Stimulated activated CD4-positive, alpha-beta T cell treated with anti-CD3 and anti-CD28 coated beads, TNF-alpha, amount 100 ng/mL, for 4 hours (primary cell): Measurements from ENCODE around the gene MAGED2.
"Not testable (repeated sequence)": the region's sequence is repeated elsewhere in the genome, so short reads cannot be mapped to it uniquely, and the experiment has no call there.

ENCODE experiments used
- DNase-seq, 3 experiments: peaks; one replicate each; pipeline ENCODE4 v3.0.0-alpha.2; 2020; ENCODE audit warnings: low read depth in 3 of 3

The MAGED2 gene, protein sequence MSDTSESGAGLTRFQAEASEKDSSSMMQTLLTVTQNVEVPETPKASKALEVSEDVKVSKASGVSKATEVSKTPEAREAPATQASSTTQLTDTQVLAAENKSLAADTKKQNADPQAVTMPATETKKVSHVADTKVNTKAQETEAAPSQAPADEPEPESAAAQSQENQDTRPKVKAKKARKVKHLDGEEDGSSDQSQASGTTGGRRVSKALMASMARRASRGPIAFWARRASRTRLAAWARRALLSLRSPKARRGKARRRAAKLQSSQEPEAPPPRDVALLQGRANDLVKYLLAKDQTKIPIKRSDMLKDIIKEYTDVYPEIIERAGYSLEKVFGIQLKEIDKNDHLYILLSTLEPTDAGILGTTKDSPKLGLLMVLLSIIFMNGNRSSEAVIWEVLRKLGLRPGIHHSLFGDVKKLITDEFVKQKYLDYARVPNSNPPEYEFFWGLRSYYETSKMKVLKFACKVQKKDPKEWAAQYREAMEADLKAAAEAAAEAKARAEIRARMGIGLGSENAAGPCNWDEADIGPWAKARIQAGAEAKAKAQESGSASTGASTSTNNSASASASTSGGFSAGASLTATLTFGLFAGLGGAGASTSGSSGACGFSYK

DNA sequence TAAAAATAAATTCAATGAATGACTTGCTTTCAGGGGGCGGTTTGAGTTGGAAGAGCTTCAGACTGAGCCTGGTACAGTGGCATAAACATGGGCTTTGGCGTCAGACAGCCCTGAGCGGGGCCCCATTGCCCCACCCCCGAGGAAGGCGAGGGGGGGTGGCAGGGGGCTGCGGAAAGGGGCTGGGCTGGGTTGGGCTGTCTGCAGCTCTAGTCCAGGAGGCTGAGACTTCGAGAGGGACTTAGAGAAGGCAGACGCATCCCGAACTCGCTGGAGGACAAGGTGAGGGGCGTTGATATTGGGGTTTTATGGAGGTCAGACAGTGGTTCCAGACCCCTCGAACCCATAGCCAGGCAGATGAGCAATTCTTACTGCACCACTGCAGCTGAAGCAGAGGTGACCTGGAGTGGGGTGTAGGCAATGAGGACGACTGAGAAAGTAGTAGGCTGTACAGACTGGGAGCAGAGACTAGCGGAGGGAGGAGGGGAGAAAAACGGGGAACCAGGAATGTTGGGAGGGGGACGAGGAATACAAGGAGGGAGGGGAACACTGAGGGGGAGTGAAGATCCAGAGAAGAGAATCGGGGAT lies at the start of gene MAGED2:
MAGED2 (plus strand) TSS at position 222 of the 585 bp plus-strand sequence. CDS start 1,587 bp downstream, outside the sequence.
- DNase-seq, result peak in 1 of 3 experiments; percentile 10

DNA sequence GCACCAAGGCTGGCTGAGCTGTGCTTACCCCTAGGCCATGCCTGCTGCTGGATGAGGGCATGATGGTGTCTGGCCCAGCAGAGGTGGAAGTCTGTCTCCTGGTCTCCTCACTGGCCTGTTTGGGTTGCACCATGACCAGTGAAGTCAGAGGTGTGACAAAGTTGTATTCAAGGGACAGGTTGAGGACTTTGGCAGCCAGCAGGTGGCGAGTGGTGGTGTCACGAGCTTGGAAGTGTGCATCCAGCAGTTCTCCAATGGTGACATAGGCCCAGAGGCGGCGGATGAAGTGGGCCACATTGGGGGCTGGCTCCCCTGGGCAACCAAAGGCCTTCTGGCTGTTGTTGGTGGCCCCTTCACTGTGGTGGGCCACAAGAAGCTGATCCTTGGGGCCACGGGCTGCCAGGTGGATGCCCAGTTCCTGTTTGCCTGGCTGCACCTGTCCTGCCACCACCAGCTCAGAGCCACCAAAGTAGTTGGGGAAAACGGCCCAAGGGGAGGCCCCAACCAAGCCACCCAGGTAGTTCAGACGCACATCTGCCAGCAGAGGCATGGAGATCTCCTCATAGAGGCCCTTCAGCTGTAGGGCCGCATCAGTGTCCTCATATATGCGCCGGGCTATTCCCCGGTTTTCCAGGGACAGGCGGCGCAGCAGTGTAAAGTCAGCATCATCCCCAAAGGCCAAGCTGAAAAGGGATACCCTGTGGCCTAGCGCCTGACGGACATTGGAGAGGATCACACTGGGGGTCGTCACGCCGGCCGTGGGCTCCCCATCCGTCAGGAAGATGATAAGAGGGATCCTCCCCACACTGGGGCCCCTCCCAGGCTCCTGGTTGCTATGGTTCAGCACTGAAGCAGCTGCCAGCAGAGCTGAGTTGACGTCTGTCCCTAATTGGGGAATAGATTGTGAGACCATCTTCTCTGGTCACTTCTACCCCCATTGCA lies 49.2 kb upstream of the MAGED2 start:
- no peak for DNase-seq

DNA sequence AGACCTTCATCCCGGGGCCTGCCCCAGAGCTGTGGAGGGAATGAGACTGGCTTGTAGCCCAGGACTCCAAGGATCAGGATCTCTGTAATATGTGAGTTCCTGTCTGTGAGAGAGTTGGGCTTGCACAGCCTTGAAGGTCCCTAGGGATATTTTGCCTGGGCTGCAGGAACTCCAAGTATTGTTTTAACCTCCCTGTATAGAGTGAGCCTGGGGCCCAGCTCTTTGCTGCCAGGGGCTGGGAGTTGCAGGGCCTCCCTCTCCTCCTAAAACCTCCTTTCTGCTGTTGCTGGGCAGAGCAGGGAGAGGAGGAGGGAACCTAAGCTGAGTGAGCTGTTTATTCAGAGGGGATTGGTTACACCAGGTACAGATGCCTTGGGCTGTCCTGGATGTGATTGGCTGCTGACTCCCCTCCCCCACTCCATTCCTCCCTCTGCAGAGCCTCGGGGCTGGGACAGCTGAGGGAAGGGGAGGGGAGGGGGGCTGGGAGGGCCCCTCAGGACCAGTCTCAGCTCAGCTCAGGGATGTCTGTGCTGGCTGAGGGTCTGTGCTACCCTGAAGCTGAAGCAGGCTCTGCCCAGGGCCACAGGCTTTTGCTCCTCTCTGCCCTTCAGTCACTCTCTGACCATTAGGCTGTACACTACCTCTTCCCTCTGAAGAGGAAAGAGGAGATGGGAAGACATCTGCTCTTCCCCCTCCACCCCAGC lies 33.0 kb upstream of the MAGED2 start:
- not testable (repeated sequence) for DNase-seq

DNA sequence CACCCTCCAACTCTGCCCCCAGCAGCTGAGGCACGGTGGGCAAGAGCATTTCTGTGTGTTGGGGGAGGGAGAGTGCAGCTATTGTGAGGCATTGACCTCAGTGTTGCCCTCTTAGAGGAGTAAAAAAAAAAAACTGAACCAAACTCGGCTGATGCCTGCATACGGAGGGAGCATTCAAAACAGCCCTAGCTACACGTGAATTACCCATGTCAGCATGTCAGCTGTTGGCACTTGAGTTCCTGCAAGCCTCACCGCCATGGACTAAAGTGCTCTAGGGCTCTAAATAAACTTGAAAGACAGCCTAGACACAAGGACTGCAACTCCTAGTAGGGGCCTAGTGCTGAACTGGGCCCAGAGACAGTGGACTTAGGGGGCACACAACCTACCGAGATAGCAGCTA lies 31.5 kb upstream of the MAGED2 start:
- no peak for DNase-seq

DNA sequence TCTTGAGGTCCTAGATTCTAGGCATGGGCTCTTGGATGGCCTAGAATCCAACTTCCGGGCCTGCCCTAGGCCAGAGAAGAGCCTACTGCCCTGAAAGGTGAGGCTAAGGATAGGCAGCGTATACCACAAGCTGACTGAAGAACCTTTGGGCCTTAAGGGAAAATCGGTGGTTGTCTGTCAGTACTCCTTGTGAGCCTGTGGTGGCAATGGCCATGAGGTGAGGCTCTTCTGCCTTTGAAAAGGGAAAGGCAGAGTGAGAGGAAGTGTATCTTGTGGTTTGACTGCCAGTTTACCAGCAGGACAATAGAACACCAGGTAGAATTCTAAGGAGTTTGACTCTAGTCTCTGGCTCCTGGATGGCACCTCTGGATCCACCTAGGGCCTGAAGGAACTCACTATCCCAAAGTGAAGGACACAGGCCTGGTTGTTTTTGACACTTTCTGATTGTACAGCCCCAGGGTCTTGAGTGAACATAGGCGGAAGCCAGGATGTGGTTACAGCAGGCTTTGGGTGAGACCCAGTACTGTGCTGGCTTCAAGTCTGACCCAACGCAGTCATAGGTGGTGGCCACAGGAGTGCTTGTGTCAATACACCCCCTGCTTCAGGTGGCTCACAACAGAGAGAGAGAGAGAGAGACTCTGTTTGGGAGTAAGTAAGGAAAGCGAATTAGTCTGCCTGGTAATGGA lies 30.4 kb upstream of the MAGED2 start:
- no peak for DNase-seq

DNA sequence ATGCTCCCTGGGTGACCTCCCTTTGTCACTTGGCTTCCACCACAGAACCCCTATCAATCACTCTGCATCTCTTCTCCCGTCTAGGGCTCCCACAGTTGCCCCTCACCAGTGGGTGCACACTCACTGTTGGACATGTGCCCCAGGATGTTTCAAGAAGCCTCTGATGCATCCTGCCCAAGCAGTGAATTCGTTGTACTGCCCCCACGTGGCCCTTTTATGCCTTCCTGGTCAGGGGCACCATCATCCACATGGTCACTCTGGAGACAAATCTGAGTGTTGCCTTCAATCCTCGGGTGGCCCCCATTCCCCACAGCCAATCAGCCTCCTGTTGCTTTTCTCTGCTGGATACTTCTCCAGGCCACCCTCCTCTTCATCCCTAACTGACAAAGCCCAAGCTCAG lies 21.6 kb upstream of the MAGED2 start:
- DNase-seq, result no peak

DNA sequence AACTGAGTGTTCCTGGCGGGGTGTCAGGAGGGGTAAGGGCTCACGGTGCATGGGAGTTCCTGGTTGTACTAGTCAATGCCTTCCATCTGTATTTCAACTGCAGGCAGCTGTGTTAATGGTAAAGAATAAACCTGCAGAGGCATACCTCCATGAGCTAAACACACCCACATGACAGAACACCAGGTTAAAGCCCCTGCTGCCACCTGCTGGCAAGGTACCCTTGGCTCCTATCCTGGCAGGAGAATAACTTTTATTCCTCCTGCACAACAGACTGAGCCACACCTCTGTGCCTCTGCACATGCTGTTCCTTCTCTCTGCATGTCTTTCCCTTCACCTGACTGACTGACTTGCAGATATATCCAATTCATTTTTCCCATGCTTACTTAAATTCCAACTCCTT lies 20.6 kb upstream of the MAGED2 start:
- DNase-seq, result no peak

DNA sequence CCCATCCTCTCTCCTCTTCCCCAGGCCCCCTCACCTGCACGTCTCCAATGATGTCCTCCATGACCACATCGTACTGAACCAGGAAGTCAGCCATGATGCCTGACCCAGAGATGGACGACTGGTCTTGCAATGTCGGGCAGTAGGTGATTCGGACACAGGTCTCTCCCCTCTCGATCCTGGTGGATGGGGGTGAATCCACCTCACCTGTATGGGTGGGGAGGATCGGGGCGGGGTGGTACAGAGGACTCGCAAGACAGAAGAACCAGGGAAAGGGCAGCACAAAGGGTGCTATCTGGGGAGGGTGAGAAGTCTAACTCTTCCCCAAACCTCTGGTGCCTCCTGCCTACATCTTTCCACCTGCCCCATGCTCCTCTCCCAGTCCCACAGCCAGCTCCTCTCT lies 19.1 kb upstream of the MAGED2 start:
- DNase-seq, result no peak

DNA sequence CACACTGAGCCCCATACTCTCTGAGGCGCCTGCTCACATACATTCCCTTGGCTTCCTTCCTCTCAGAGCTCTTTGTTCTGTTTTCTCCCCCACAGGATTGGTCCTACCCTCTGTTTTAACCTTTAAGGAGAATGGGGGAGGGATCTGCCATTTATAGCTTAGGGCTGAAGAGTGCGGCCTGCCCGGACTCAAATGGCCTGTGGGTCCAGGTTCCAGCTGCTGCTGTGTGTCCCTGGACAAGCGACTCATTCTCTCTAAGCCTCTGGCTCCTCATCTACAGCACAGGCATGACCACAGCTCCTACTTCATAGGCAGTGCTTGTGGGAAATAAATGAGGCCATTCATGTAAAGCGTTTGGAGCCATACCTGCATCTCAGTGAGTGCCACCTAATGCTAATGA lies 18.1 kb upstream of the MAGED2 start:
- not testable (repeated sequence) for DNase-seq

DNA sequence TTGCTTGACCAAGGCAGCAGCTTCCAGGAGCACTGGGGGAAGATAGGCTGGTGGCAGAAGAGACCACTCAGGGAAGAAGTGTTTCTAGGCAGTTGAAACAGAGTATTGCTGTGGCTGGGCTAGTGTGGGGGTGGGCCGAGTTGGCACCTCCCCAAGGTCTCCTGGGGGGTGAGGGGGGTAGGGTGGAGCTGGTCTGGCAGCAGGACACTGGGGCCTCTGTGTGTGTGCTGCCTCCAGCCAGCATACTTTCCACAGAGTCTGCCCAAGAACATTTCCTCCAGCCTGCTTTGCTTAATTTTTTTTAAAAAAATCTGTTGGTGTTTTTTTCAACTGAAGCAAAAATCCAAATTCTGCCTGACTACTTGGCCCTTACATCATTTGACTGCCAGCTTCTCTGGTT lies 13.5 kb upstream of the MAGED2 start:
- DNase-seq, result no peak

DNA sequence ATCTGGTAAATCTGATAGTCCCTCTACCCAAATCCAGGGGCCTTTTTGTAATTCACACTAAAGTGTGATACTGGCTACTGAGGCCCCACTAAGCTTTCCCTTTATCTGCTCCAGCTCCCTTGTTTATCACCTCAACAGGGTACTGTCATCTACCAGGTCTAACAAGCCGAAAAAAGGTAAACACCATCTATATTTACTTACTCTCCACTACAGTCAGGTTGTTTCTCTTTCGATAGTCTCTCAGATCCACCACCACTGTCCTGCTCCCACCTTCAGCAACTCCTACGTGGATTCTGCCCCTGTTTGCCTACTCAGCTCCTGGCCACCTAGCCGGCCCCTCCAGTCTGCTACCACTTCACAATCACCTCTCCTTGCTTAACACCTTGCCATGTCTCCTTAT lies 12.8 kb upstream of the MAGED2 start:
- DNase-seq, result no peak

DNA sequence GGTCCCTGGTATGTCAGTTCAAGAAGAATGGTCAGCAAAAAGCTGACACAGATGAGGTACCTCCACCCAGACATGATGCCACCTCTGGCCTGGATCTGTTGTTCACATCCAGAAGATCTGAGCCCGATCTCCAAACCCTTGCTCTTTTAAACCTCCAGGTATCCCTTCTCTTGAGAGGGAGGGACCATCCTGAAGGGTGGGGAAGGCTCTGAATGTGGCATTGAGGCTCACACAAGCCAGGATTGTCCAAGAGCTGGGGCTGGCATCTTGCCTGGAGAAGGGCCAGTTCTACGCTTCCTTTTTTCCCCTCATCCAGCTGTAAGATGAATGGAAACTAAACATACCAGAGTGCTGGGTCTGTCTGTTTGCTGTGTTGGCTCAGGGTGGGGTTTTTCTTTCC lies 9.4 kb upstream of the MAGED2 start, which contains the start of gene ITIH6:
ITIH6 (minus strand) TSS at position 119 of the 400 bp plus-strand sequence; CDS start at position 74, 45 bp downstream.
- no peak for DNase-seq

DNA sequence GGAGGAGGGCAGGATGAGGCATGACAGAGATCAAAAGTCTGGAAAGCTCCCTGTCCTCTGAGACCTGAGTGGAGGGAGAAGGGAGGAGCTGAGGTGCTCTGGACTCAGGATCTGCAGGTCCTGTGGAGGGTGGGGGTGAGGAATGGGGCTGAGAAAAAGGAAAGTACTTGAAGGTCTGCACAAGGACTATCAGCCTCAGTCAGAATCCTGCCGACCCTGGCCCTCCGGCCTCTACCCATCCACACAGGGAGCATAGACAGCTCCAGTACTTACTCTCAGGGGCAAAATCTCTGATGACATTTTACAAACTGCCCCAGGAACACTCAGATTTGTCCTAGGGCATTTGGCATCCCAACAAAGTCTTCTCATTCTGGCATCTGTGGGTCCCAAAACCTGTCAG lies 8.5 kb upstream of the MAGED2 start:
- no peak for DNase-seq

DNA sequence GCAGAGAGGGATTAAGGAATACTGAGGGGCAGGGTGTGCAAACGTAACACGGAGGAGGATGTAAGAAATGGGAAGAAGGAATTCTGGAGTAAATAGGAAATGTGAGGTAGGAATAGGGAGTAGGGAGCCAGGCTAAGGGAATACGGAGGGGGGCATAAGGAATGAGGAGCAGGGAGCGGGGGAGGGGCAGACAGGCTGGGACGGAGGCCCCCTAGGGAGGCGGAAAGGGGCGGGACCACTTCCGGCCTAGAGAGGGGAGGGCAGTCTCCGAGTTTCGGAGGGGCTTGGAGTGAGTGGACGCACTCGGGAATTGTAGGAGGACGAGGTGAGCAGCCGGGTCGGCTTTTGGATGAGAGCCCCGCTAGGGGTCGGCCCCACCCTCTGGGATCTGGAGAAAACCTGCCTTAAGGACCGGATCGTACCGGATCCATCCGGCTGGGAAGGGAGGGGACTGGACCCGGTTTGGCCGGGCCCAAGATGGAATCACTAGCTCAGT lies 612 bp downstream of the MAGED2 start:
- DNase-seq, result peak in 1 of 3 experiments; percentile 8

DNA sequence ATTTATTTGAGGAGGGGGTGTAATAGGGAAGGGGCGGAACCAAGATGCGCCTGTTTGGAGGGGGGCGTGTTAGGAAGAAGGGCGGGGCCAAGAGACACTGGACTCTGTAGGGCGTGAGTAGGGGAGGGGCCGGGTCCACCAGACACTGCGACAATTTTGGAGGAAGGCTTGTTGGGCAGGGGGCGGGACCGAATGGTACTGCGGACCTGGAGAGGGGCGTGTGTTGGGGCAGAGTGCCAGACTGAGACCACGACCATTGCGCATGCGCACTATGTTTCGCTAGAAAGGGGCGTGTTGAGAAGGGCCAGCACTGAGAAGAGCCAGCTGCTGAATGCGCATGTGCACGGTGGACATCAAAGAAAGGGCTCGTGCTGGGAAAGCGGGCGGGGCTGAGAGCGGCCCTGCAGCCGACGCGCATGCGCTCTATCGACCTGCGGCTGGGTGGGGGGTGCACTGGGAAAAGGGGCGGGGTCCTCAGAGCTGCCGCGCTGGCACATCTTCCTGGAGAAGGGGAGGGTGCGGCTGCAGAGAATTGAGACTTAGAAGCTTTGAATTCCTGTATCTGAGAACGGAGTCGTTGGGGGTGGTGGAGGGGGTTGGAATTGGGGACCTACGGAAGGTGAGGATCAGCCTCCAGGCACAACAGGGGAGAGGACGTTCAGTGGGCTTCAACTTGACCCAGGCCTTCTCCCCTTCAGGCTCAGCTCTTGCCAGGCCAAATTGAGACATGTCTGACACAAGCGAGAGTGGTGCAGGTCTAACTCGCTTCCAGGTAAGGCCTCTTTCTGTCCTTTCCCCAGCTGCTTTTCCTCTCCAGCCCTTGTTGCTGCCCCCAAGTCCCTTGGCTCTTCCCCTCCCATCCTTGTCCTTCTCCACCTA lies 1.3 kb downstream of the MAGED2 start:
- DNase-seq, result peak; percentile 66 to 79 (median 70)

DNA sequence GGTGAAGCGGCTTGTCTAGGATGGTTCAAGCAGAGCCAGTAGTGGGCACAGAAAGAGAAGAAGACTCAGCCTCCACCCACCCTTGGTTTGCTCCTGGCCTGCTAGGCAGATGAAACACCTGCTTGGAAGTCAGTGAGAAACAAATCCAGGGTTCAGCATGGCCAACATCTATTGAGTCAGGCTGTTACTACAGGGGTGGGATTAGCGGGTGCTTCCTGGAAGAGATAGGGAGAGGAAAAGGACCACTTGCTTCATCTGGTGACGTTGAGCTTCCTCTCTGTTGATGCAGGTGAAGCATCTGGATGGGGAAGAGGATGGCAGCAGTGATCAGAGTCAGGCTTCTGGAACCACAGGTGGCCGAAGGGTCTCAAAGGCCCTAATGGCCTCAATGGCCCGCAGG lies 3.0 kb downstream of the MAGED2 start:
- DNase-seq, result no peak

DNA sequence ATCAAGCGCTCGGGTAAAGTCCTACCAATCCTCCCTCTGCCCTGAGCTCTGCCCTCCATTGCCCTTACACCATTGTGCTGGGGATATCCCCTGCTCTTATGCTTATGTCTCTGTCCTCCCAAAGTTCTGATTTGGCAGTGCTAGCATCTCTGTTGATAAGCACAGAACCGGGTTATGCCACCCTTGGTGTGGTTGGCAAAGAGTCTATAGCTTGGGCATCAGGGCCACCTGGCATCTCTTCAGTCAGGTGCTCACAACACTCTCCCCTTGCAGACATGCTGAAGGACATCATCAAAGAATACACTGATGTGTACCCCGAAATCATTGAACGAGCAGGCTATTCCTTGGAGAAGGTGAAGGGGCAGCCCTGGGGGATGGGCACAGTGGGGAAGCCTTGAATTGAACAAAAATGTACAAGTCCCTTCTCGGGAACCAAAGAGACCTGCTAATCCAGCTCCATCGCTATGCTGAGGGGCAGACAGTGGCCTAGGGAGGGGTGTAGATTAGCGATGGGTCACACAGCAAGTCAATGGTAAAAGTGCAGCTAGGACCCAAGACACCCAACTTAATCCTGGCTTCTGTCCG lies 3.8 kb downstream of the MAGED2 start:
- no peak for DNase-seq

DNA sequence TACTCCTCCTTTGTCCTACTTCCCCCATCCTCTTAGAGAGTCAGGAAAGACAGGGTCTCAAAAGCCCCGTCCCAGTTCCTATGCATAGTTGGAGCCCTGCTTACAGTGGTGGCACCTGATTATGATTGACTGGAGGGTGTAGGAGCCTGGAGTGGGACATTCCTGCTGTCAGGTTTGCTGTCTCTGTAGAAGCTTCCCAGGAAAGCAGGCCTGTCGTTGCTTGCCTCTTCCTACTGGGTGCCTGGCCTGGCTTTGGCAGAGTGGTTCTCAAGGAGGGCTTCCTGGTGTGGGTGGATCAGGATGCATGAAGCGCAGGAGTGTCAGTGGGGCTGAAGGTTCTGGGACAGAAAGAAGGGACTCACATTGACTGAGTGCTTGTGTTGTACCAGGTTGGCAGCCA lies 4.8 kb downstream of the MAGED2 start:
- DNase-seq, result no peak

DNA sequence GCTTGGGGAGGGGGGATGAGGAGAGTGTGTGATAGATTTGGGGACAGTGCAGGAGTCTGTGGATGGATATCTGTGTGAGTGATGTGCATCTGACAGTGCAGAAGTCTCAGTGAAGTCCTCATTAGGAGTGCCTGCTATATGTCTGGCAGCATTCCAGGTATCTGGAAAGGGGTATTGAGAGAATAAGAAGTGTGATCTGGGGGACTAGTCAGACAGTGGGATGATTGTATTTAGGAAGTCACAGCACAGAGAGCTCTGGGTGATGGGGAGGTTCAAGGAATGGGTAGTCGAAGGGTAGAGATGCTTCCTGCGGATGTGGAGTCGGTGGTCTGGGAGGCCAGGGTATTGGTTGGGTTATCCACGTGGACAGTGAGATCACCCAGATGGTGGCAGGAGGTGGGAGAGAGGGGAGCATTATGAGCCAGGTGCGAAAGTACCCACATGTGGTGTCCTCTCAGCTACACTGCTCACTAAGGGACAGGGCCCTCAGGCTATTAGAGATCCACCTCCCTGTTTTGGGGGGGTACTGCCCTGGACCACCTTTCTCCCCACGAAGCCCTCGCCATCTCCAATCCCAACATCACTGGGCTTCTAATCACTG lies 9.8 kb downstream of the MAGED2 start:
- DNase-seq, result no peak
